Activated CD4-positive, alpha-beta T cell treated with anti-CD3 and anti-CD28 coated beads, Interleukin-2, amount 50 U/mL, for 48 hours (primary cell): ENCODE data around the gene ARHGAP18.

ENCODE experiments used
- DNase-seq, 2 experiments: peaks; one replicate each; pipeline ENCODE4 v3.0.0-alpha.2; 2020

The ARHGAP18 gene

GRCh38 chr6:129638686-129639085, 71.3 kb downstream of the ARHGAP18 start:
- DNase-seq = no peak

GRCh38 chr6:129638055-129638684, 71.8 kb downstream of the ARHGAP18 start:
- no peak for DNase-seq

- DNase-seq = no peak
These were observed 72.5 kb downstream of the ARHGAP18 start for GRCh38 chr6:129637340-129638054.

- no peak for DNase-seq
These were observed 74.4 kb downstream of the ARHGAP18 start for GRCh38 chr6:129635396-129636130.

GRCh38 chr6:129634411-129635230, 75.4 kb downstream of the ARHGAP18 start:
- no peak for DNase-seq

GRCh38 chr6:129633529-129633928, 76.4 kb downstream of the ARHGAP18 start:
- no peak for DNase-seq

- DNase-seq = no peak
These were observed 77.8 kb downstream of the ARHGAP18 start for GRCh38 chr6:129632172-129632613.

GRCh38 chr6:129631070-129631469, 78.9 kb downstream of the ARHGAP18 start:
- no peak for DNase-seq

- no peak for DNase-seq
These were observed 79.4 kb downstream of the ARHGAP18 start for GRCh38 chr6:129630596-129630995.

- no peak for DNase-seq
These were observed 81.7 kb downstream of the ARHGAP18 start for GRCh38 chr6:129628101-129628815.

- no peak for DNase-seq
These were observed 85.5 kb downstream of the ARHGAP18 start for GRCh38 chr6:129624488-129624887.

GRCh38 chr6:129623008-129623732, 86.8 kb downstream of the ARHGAP18 start:
- no peak for DNase-seq

GRCh38 chr6:129621252-129621651, 88.7 kb downstream of the ARHGAP18 start:
- peak; percentile 29 to 46 for DNase-seq

GRCh38 chr6:129620234-129620610, 89.8 kb downstream of the ARHGAP18 start:
- no peak for DNase-seq

- no peak for DNase-seq
These were observed 90.3 kb downstream of the ARHGAP18 start for GRCh38 chr6:129619579-129620233.

GRCh38 chr6:129617986-129618385, 92.0 kb downstream of the ARHGAP18 start:
- no peak for DNase-seq

- DNase-seq = no peak
These were observed 94.5 kb downstream of the ARHGAP18 start for GRCh38 chr6:129615496-129615895.

GRCh38 chr6:129615020-129615419, 95.0 kb downstream of the ARHGAP18 start:
- DNase-seq = no peak

GRCh38 chr6:129614464-129614863, 95.5 kb downstream of the ARHGAP18 start:
- DNase-seq = no peak

- no peak for DNase-seq
These were observed 97.5 kb downstream of the ARHGAP18 start for GRCh38 chr6:129612440-129612839.

- no peak for DNase-seq
These were observed 100.3 kb downstream of the ARHGAP18 start for GRCh38 chr6:129609635-129610034.
